ENCODE results near the gene GDPD2.
A peak's percentile ranks its signal among the peaks of the same experiment; 100 is the strongest.

DNA sequence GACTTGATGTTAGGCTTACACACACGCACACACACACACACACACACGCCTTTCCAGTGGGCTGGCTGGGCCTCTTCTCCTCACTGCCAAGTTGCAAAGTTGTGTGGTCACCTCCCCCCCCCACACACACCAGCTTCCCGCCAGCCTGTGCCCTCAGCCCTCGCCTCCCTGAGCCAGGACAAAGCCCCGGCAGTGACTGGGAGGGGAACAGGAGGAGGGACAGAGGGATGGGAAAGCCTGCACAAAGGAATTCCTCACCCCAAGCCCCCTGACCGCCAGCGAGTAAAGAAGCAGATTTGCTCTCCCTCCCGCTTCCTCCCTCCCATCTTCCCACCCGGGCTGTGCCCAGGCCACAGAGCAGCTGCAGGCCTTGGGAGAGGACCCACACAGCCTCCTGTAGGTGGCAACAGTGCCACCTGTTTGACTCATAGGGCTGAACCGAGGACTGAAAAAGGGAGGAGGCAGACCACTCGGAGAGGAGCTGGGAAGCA, at the start of gene GDPD2:
- TF ChIP-seq, protein P1, sequence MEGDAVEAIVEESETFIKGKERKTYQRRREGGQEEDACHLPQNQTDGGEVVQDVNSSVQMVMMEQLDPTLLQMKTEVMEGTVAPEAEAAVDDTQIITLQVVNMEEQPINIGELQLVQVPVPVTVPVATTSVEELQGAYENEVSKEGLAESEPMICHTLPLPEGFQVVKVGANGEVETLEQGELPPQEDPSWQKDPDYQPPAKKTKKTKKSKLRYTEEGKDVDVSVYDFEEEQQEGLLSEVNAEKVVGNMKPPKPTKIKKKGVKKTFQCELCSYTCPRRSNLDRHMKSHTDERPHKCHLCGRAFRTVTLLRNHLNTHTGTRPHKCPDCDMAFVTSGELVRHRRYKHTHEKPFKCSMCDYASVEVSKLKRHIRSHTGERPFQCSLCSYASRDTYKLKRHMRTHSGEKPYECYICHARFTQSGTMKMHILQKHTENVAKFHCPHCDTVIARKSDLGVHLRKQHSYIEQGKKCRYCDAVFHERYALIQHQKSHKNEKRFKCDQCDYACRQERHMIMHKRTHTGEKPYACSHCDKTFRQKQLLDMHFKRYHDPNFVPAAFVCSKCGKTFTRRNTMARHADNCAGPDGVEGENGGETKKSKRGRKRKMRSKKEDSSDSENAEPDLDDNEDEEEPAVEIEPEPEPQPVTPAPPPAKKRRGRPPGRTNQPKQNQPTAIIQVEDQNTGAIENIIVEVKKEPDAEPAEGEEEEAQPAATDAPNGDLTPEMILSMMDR (conservative IDR thresholded peaks at IDR 0.05; ENCODE audit: low read depth, low read length) = 0 out of 2 replicates have a peak, but pooled peaks have one; percentile 19
- TF ChIP-seq EZH2 (IDR thresholded peaks at IDR 0.05; ENCODE audit: borderline replicate concordance, low read depth, low read length, poor library complexity, severe bottlenecking) = no peak
